ENCODE results near the gene NFE2L2.

DNA sequence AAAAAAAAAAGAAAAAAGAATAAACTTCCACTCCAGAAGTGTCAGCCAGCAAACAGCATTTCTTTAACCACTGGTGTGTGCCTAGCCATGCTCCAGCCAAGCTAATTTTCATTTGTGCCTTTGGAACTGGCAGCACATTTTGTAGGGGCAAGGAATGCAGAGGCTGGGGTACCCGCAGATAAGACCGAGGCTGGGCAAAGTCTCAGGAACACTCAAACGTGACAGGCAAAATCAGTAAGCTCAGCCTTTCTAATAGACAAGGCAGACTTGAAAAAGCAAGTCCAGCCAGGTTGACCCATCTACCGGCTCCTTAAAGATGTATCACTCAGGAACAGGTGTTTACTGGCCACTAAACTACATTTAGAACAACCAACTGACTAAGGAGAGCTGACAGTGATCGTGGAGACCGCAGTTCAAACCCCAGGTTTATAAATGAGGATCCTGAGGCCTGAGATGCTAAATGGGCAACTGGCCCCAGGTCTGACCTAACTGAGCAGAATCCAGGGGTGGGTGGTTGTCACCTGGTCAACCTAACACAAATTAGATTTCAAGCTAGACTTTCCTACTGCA lies 16.7 kb downstream of the NFE2L2 start:
- TF ChIP-seq, protein P1, sequence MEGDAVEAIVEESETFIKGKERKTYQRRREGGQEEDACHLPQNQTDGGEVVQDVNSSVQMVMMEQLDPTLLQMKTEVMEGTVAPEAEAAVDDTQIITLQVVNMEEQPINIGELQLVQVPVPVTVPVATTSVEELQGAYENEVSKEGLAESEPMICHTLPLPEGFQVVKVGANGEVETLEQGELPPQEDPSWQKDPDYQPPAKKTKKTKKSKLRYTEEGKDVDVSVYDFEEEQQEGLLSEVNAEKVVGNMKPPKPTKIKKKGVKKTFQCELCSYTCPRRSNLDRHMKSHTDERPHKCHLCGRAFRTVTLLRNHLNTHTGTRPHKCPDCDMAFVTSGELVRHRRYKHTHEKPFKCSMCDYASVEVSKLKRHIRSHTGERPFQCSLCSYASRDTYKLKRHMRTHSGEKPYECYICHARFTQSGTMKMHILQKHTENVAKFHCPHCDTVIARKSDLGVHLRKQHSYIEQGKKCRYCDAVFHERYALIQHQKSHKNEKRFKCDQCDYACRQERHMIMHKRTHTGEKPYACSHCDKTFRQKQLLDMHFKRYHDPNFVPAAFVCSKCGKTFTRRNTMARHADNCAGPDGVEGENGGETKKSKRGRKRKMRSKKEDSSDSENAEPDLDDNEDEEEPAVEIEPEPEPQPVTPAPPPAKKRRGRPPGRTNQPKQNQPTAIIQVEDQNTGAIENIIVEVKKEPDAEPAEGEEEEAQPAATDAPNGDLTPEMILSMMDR (IDR thresholded peaks at IDR 0.05; ENCODE audit: low read depth, low read length): no peak
- no peak for TF ChIP-seq EZH2phosphoT487 (IDR thresholded peaks at IDR 0.05; ENCODE audit: low read depth)
